Tibial artery (tissue), 4 donors: Measurements from ENCODE around the gene NKX2-1.

Experiments
- DNase-seq, 2 donors: peaks; one replicate each; pipeline ENCODE4 v3.0.0-alpha.2; 2019
- H3K27ac ChIP-seq, 2 donors: fragments of 200-600 bp; sonication (generic) in 1 of 2; 1 replicate in 1 of 2; 2 replicates in 1 of 2; pipeline ENCODE4 v1.5.1; 2018 to 2019; ENCODE audit warnings: mild to moderate bottlenecking in 1 of 2
- H3K27me3 ChIP-seq, 2 donors: fragments of 200-600 bp; sonication (generic) in 1 of 2; one replicate each; pipeline versions ENCODE4 v1.5.1 to v1.6.0; 2016 to 2019
- H3K36me3 ChIP-seq, 3 donors: fragments of 200-600 bp; sonication (generic) in 2 of 3; one replicate each; pipeline ENCODE4 v1.5.1; 2016 to 2019; ENCODE audit warnings: mild to moderate bottlenecking in 2 of 3
- H3K4me1 ChIP-seq, 4 donors: fragments of 200-600 bp; sonication (generic) in 2 of 4; 1 replicate in 3 of 4; 2 replicates in 1 of 4; pipeline ENCODE4 v1.5.1; 2016 to 2019
- H3K4me3 ChIP-seq, 2 donors: fragments of 200-600 bp; sonication (generic) in 1 of 2; 1 replicate in 1 of 2; 2 replicates in 1 of 2; pipeline ENCODE4 v1.5.1; 2018 to 2019; ENCODE audit warnings: mild to moderate bottlenecking in 2 of 2
- H3K9me3 ChIP-seq, 3 donors: fragments of 200-600 bp; sonication (generic) in 1 of 3; one replicate each; pipeline ENCODE4 v1.5.1; 2016 to 2019
- intact Hi-C: fragments of 100-400 bp; cut with DNase I; formaldehyde crosslinking; loops from one replicate; pipeline ENCODE4 v1.15.0; 2023; ENCODE audit warnings: low total_unique reads
- TF ChIP-seq, protein P1 (sequence below), 2 experiments: fragments of 200-600 bp in 1 of 2; fragments of 450-650 bp in 1 of 2; IDR thresholded peaks; one replicate each; pipeline ENCODE4 v1.5.1; 2017 to 2019; ENCODE audit warnings: antibody characterized with exemption in 2 of 2, mild to moderate bottlenecking in 1 of 2, moderate library complexity in 1 of 2

NKX2-1 gene

DNA sequence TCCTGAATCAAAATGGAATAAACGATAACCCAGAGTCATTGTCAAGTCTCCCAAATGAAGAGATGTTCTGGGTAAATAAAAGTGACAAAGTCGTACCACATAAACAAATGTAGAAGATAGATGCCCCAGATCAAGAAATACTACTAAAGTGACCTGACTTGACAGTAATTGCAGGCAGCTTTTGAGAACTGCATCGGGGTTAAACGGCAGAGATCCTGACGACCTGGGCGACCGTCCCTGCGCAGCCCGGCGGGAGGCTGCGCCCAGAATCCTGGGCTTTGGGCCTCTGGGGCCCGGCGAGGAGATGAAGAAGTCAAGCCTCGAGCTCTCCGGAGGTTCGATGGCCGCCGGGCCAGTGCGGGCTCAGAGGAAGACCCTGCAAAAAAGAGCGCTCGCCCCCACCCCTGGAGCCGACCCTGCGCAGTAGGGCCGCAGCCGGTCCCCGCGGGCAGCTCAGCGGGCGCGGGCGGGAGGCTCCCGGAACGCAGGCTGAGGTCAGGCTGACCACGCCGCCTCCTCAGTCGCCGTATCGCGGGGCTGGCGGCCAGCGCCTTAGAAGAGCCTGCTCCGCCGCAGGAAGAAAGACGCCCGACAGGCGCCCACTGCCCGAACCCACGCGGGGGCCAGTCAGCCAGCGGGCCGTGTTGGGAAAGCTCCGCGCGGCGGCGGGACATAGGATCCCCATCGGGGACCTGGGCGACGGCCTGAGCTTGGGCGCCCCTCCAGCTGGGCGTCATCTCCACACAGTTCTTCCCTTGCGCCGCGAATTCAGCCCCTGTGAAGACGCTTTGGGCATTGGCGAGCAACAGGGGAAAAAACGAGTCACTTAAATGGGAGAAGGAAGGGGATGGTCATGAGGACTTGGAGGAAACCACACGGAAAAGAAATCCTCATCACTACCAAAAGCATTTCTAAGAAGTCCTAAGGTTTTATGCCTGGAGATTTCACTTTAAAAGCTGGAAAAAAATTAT, 16.0 kb downstream of the NKX2-1 start:
- H3K9me3 ChIP-seq: no peaks in the 10 kb centered on the region
- peaks cover 7 to 84% of the 10 kb centered on the region in 2 donors for H3K27me3 ChIP-seq
- peaks cover 0 to 34% (median 18%) of the 10 kb centered on the region in 4 donors for H3K4me1 ChIP-seq
- intact Hi-C loops: no loop called here
- no peaks in the 10 kb centered on the region for H3K36me3 ChIP-seq
- no peak for DNase-seq
- H3K27ac ChIP-seq: no peak overlapping the region
- peak overlapping the region in 1 of 2 donors; percentile 26 for H3K4me3 ChIP-seq
- TF ChIP-seq, protein P1, sequence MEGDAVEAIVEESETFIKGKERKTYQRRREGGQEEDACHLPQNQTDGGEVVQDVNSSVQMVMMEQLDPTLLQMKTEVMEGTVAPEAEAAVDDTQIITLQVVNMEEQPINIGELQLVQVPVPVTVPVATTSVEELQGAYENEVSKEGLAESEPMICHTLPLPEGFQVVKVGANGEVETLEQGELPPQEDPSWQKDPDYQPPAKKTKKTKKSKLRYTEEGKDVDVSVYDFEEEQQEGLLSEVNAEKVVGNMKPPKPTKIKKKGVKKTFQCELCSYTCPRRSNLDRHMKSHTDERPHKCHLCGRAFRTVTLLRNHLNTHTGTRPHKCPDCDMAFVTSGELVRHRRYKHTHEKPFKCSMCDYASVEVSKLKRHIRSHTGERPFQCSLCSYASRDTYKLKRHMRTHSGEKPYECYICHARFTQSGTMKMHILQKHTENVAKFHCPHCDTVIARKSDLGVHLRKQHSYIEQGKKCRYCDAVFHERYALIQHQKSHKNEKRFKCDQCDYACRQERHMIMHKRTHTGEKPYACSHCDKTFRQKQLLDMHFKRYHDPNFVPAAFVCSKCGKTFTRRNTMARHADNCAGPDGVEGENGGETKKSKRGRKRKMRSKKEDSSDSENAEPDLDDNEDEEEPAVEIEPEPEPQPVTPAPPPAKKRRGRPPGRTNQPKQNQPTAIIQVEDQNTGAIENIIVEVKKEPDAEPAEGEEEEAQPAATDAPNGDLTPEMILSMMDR (IDR thresholded peaks at IDR 0.05): no peak

- no peak overlapping the region for H3K4me3 ChIP-seq
- H3K36me3 ChIP-seq: no peaks in the 10 kb centered on the region
- H3K27ac ChIP-seq: no peak overlapping the region
- peaks cover 7 to 77% of the 10 kb centered on the region in 2 donors for H3K27me3 ChIP-seq
- TF ChIP-seq, protein P1 (IDR thresholded peaks at IDR 0.05): no peak
- no peak for DNase-seq
- peaks cover 0 to 26% (median 14%) of the 10 kb centered on the region in 4 donors for H3K4me1 ChIP-seq
- no peaks in the 10 kb centered on the region for H3K9me3 ChIP-seq
- intact Hi-C loops: no loop called here
Measured at GRCh38 chr14:36502558-36503508, 17.2 kb downstream of the NKX2-1 start.

DNA sequence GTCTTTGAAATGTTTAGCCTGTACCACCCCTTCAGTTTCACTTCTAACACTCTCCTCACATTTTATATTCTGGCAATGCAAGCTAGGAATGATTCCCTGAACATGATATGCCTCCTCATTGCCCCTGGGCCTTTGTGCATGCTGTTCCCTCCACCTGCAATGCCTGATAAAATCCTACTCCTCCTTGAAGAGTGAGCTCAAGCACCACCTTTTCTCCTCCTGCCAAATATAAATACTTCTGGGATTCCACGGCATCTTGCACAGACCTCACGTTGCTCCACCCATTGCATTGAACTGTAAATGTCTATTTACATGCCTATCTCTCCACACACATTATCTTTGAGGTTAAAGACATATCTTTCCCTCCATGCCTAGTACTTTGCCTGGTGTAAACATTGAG, 21.1 kb downstream of the NKX2-1 start:
- H3K27me3 ChIP-seq: peaks cover under 1 to 57% of the 10 kb centered on the region in 2 donors
- H3K4me1 ChIP-seq: peaks cover 0 to 3% (median 2%) of the 10 kb centered on the region in 4 donors
- intact Hi-C loops: no loop called here
- no peaks in the 10 kb centered on the region for H3K36me3 ChIP-seq
- H3K27ac ChIP-seq: no peak overlapping the region
- no peak for DNase-seq
- TF ChIP-seq, protein P1 (IDR thresholded peaks at IDR 0.05): no peak
- no peak overlapping the region for H3K4me3 ChIP-seq
- H3K9me3 ChIP-seq: no peaks in the 10 kb centered on the region

GRCh38 chr14:36496346-36496745, 23.7 kb downstream of the NKX2-1 start:
- Histone ChIP-seq H3K27me3 (peaks cover 0 to 57% of the 10 kb centered on the region in 2 donors), H3K36me3 (no peaks in the 10 kb centered on the region), H3K27ac (no peak overlapping the region), H3K9me3 (no peaks in the 10 kb centered on the region), H3K4me1 (no peaks in the 10 kb centered on the region), H3K4me3 (no peak overlapping the region)
- intact Hi-C loops: no loop called here
- TF ChIP-seq, protein P1 (IDR thresholded peaks at IDR 0.05): no peak
- DNase-seq: no peak

GRCh38 chr14:36495666-36496065, 24.4 kb downstream of the NKX2-1 start:
- intact Hi-C loops: no loop called here
- H3K27ac ChIP-seq: no peak overlapping the region
- H3K4me1 ChIP-seq: no peaks in the 10 kb centered on the region
- TF ChIP-seq, protein P1 (IDR thresholded peaks at IDR 0.05): no peak
- H3K4me3 ChIP-seq: no peak overlapping the region
- DNase-seq: no peak
- no peaks in the 10 kb centered on the region for H3K36me3 ChIP-seq
- no peaks in the 10 kb centered on the region for H3K9me3 ChIP-seq
- peaks cover 0 to 57% of the 10 kb centered on the region in 2 donors for H3K27me3 ChIP-seq
